ENCODE measurements around the gene ESPNL.

- TF ChIP-seq, protein P1, sequence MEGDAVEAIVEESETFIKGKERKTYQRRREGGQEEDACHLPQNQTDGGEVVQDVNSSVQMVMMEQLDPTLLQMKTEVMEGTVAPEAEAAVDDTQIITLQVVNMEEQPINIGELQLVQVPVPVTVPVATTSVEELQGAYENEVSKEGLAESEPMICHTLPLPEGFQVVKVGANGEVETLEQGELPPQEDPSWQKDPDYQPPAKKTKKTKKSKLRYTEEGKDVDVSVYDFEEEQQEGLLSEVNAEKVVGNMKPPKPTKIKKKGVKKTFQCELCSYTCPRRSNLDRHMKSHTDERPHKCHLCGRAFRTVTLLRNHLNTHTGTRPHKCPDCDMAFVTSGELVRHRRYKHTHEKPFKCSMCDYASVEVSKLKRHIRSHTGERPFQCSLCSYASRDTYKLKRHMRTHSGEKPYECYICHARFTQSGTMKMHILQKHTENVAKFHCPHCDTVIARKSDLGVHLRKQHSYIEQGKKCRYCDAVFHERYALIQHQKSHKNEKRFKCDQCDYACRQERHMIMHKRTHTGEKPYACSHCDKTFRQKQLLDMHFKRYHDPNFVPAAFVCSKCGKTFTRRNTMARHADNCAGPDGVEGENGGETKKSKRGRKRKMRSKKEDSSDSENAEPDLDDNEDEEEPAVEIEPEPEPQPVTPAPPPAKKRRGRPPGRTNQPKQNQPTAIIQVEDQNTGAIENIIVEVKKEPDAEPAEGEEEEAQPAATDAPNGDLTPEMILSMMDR (IDR thresholded peaks at IDR 0.05): no peak
- TF ChIP-seq POLR2A (IDR thresholded peaks at IDR 0.05): no peak
Observed at GRCh38 chr2:238097988-238098871, 1.9 kb upstream of the ESPNL start.

All from tibial nerve (tissue), 3 donors.